SK-N-SH (cell line): ENCODE results near the gene TRIM4. TPM values are rescaled to one million over a fixed set of nuclear protein-coding genes. Genes with fewer than 3 reads are reported as not detected.
"Not testable (repeated sequence)": the region's sequence is repeated elsewhere in the genome, so short reads cannot be mapped to it uniquely, and the experiment has no call there.

ENCODE experiments used
- CTCF ChIA-PET: fragments of 300-600, 350-600 bp; formaldehyde crosslinking; extraction: SDS; loops from one replicate; lab custom pipeline; 2021; lab: Yijun Ruan, JAX
- POLR2A ChIA-PET: fragments of 350-600 bp; sonication (Branson Sonifier 250); formaldehyde crosslinking; extraction: SDS; loops from one replicate; lab custom pipeline; 2020; ENCODE audit warnings: antibody characterized with exemption, inconsistent platforms; lab: Yijun Ruan, JAX
- DNase-seq: peaks from one replicate; pipeline ENCODE4 v3.0.0; 2012
- H2AFZ ChIP-seq: fragments of 200-600 bp; sonication (generic); 2 replicates; pipeline ENCODE4 v1.8.1; 2016; ENCODE audit warnings: antibody characterized with exemption, mild to moderate bottlenecking, low read depth
- H3F3A ChIP-seq: fragments of 200-600 bp; sonication (generic); replicated peaks from 2 replicates; pipeline ENCODE3; 2016; ENCODE audit warnings: antibody characterized with exemption, mild to moderate bottlenecking; ENCODE audit not compliant: insufficient read depth
- H3K27ac ChIP-seq, 2 experiments: fragments of 200-500 bp in 1 of 2; fragments of 200-600 bp in 1 of 2; sonication (Bioruptor generic) in 1 of 2; sonication (generic), shearing (Covaris generic) in 1 of 2; 2 replicates each; pipeline versions ENCODE4 v1.5.1 to v1.6.1; 2014 to 2016; ENCODE audit warnings: low read depth in 2 of 2, inconsistent platforms in 1 of 2, low read length in 1 of 2, mild to moderate bottlenecking in 1 of 2, mixed read lengths in 1 of 2
- H3K27me3 ChIP-seq: fragments of 200-600 bp; sonication (generic), shearing (Covaris generic); 2 replicates; pipeline ENCODE4 v1.6.1; 2016; ENCODE audit warnings: mixed run types; ENCODE audit not compliant: insufficient read depth
- H3K36me3 ChIP-seq, 2 experiments: fragments of 200-500 bp in 1 of 2; fragments of 200-600 bp in 1 of 2; sonication (Bioruptor generic) in 1 of 2; sonication (generic) in 1 of 2; replicated peaks in 1 of 2; 2 replicates each; pipeline versions ENCODE3 to v1.5.1; 2014 to 2016; ENCODE audit warnings: low read length in 1 of 2, mild to moderate bottlenecking in 1 of 2; ENCODE audit not compliant: insufficient read depth in 2 of 2, control insufficient read depth in 1 of 2
- H3K4me1 ChIP-seq, 2 experiments: fragments of 200-500 bp in 1 of 2; fragments of 200-600 bp in 1 of 2; sonication (Bioruptor generic) in 1 of 2; sonication (generic), shearing (Covaris generic) in 1 of 2; 2 replicates each; pipeline versions ENCODE4 v1.5.1 to v1.6.1; 2014 to 2016; ENCODE audit warnings: low read depth in 1 of 2, low read length in 1 of 2, mixed run types in 1 of 2; ENCODE audit not compliant: insufficient read depth in 2 of 2, control insufficient read depth in 1 of 2
- H3K4me2 ChIP-seq: fragments of 200-600 bp; sonication (generic), shearing (Covaris generic); 2 replicates; pipeline ENCODE4 v1.6.1; 2017; ENCODE audit warnings: mixed run types
- H3K4me3 ChIP-seq, 2 experiments: fragments of 200-500 bp in 1 of 2; fragments of 200-600 bp in 1 of 2; sonication (Bioruptor generic) in 1 of 2; sonication (generic), shearing (Covaris generic) in 1 of 2; 2 replicates each; pipeline versions ENCODE4 v1.5.1 to v1.8.1; 2014 to 2016; ENCODE audit warnings: low read depth in 2 of 2, inconsistent platforms in 1 of 2, low read length in 1 of 2, mild to moderate bottlenecking in 1 of 2, mixed read lengths in 1 of 2, moderate library complexity in 1 of 2
- H3K79me2 ChIP-seq: fragments of 200-600 bp; sonication (generic); 2 replicates; pipeline ENCODE4 v1.8.1; 2017; ENCODE audit warnings: mild to moderate bottlenecking; ENCODE audit not compliant: insufficient read depth
- H3K9ac ChIP-seq: fragments of 200-600 bp; sonication (generic); 2 replicates; pipeline ENCODE4 v1.6.1; 2017; ENCODE audit warnings: mixed run types
- H3K9me2 ChIP-seq: fragments of 200-600 bp; sonication (generic); 2 replicates; pipeline ENCODE4 v1.6.1; 2017; ENCODE audit warnings: mixed run types
- H3K9me3 ChIP-seq: fragments of 200-600 bp; sonication (generic); 2 replicates; pipeline ENCODE4 v1.6.1; 2017; ENCODE audit warnings: mixed run types, mild to moderate bottlenecking, moderate library complexity
- H4K20me1 ChIP-seq: fragments of 200-600 bp; sonication (generic); 2 replicates; pipeline ENCODE4 v1.6.1; 2017; ENCODE audit warnings: mild to moderate bottlenecking, mixed run types; ENCODE audit not compliant: insufficient read depth
- EZH2phosphoT487 ChIP-seq: fragments of 200-600 bp; sonication (generic); IDR thresholded peaks from 2 replicates; pipeline ENCODE4 v1.6.1; 2017; ENCODE audit warnings: low read depth, mixed run types, mild to moderate bottlenecking, antibody characterized with exemption, moderate library complexity, borderline replicate concordance
- FOXJ3 ChIP-seq: sonication (generic); formaldehyde crosslinking; IDR thresholded peaks from 2 replicates; pipeline ENCODE4 v1.5.1; 2020; ENCODE audit warnings: mild to moderate bottlenecking, missing genetic modification reagents
- GABPA ChIP-seq: IDR thresholded peaks from 2 replicates; pipeline ENCODE4 v1.4.0; 2012; ENCODE audit warnings: low read depth, mild to moderate bottlenecking
- JUND ChIP-seq: IDR thresholded peaks from 2 replicates; pipeline ENCODE4 v1.4.0; 2012
- MXI1 ChIP-seq: IDR thresholded peaks from 2 replicates; pipeline ENCODE4 v1.6.1; 2012; ENCODE audit warnings: mild to moderate bottlenecking, low read depth, low read length, improper control_type of control experiment
- NFIC ChIP-seq: IDR thresholded peaks from 2 replicates; pipeline ENCODE4 v1.4.0; 2012; ENCODE audit warnings: borderline replicate concordance
- NRF1 ChIP-seq: IDR thresholded peaks from 2 replicates; pipeline ENCODE4 v1.6.1; 2012; ENCODE audit warnings: low read depth, mild to moderate bottlenecking, low read length
- RCOR1 ChIP-seq: fragments of 150-350 bp; IDR thresholded peaks from 2 replicates; pipeline ENCODE4 v1.6.1; 2017; ENCODE audit warnings: antibody characterized with exemption, low read length
- SMC3 ChIP-seq: IDR thresholded peaks from 2 replicates; pipeline ENCODE4 v1.6.1; 2012; ENCODE audit warnings: low read depth, low read length, improper control_type of control experiment
- TCF12 ChIP-seq: IDR thresholded peaks from 2 replicates; pipeline ENCODE4 v1.4.0; 2012
- YY1 ChIP-seq: IDR thresholded peaks from 2 replicates; pipeline ENCODE4 v1.4.0; 2012; ENCODE audit warnings: low read depth, mild to moderate bottlenecking
- WGBS: methylation state at CpG from one replicate; pipeline ENCODE4 v1.1.6; 2017; ENCODE audit warnings: low lambda C conversion rate; 5-methylcytosine and 5-hydroxymethylcytosine counted together
- polyA plus RNA-seq, 3 experiments: library from polyadenylated mRNA; depleted of rRNA; stranded (reverse); fragments of >200 nt; gene quantifications; 2 replicates each; pipeline ENCODE4 v1.2.3, GENCODE V29; 2012
- TF ChIP-seq, protein P1 (sequence below): IDR thresholded peaks from 2 replicates; pipeline ENCODE4 v1.4.0; 2012; ENCODE audit warnings: low read depth
- TF ChIP-seq, protein P2 (sequence below): IDR thresholded peaks from 2 replicates; pipeline ENCODE4 v1.4.0; 2012; ENCODE audit warnings: low read depth, borderline replicate concordance

Gene TRIM4
- polyA plus RNA-seq, 1 of the 3 experiments (the other 2 are of a cell fraction), result 6.6 TPM

DNA sequence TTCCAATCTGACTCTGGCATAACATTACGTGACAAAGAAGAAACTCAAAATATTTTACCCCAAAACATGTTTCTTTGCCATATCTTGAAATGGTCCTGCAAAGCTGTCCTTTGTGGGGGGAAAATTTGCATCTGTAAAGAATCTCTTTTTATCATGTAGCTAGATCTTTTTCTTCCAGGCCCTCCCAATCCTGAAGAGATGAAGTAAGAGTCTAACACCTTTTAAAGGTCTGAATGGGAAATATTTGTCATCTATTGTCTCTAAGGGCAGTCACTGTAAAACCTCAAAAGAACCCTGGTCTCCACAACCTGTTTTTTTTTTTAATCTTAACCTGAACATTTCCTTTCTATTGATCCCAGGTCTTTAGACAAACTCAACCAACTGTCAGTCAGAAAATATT is 51.1 kb downstream of the TRIM4 start:
- Histone ChIP-seq H3K9me3 (no peaks in the 10 kb centered on the region; the same call in 1 of the 2 replicates), H3F3A (no peaks in the 10 kb centered on the region), H3K27ac (no peak overlapping the region), H3K9ac (no peak overlapping the region), H3K36me3 (no peaks in the 10 kb centered on the region), H3K79me2 (no peaks in the 10 kb centered on the region), H4K20me1 (no peaks in the 10 kb centered on the region), H3K4me1 (no peaks in the 10 kb centered on the region), H3K4me3 (no peak overlapping the region), H2AFZ (no peak overlapping the region), H3K9me2 (0 out of 2 replicates have a peak, but pooled peaks cover 3% of the 10 kb centered on the region), H3K27me3 (peaks cover 5% of the 10 kb centered on the region; the same call in 1 of the 2 replicates), H3K4me2 (no peak overlapping the region)
- DNase-seq, result no peak
- POLR2A ChIA-PET, result no interaction called here
- 7% methylated on average over 1 of the region's 1 CpG for WGBS
- CTCF ChIA-PET, result no interaction called here
- TF ChIP-seq SMC3 (no peak), YY1 (no peak), MXI1 (no peak), FOXJ3 (CRISPR knock-in tag) (no peak), NRF1 (no peak), GABPA (no peak), TCF12 (no peak)

- H3K27ac ChIP-seq, H4K20me1 ChIP-seq, H3F3A ChIP-seq, H3K4me3 ChIP-seq, H3K36me3 ChIP-seq, H3K4me2 ChIP-seq, CTCF ChIA-PET, H3K9me2 ChIP-seq, H3K79me2 ChIP-seq, H2AFZ ChIP-seq, H3K4me1 ChIP-seq, H3K9me3 ChIP-seq, POLR2A ChIA-PET, H3K27me3 ChIP-seq, H3K9ac ChIP-seq, DNase-seq: not testable (repeated sequence)
- WGBS, result 13% methylated on average over 2 of the region's 2 CpGs
These were observed 51.9 kb downstream of the TRIM4 start for GRCh38 chr7:99867477-99867876.

- Histone ChIP-seq H3K36me3 (no peaks in the 10 kb centered on the region), H3F3A (no peaks in the 10 kb centered on the region), H3K4me1 (peaks cover 0 to 5% of the 10 kb centered on the region in 2 experiments; a peak in 1 of 4 replicates), H4K20me1 (no peaks in the 10 kb centered on the region), H3K9ac (no peak overlapping the region), H3K79me2 (no peaks in the 10 kb centered on the region), H3K9me2 (0 out of 2 replicates have a peak, but pooled peaks cover 3% of the 10 kb centered on the region), H3K9me3 (no peaks in the 10 kb centered on the region; the same call in 1 of the 2 replicates), H3K4me3 (no peak overlapping the region), H3K4me2 (no peak overlapping the region), H2AFZ (no peak overlapping the region), H3K27ac (no peak overlapping the region), H3K27me3 (no peaks in the 10 kb centered on the region; the same call in 1 of the 2 replicates)
- TF ChIP-seq JUND, result no peak
- TF ChIP-seq EZH2phosphoT487, result no peak
- TF ChIP-seq, protein P1, sequence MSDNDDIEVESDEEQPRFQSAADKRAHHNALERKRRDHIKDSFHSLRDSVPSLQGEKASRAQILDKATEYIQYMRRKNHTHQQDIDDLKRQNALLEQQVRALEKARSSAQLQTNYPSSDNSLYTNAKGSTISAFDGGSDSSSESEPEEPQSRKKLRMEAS, result no peak
- TF ChIP-seq, protein P2, sequence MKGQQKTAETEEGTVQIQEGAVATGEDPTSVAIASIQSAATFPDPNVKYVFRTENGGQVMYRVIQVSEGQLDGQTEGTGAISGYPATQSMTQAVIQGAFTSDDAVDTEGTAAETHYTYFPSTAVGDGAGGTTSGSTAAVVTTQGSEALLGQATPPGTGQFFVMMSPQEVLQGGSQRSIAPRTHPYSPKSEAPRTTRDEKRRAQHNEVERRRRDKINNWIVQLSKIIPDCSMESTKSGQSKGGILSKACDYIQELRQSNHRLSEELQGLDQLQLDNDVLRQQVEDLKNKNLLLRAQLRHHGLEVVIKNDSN, result no peak
- no peak for TF ChIP-seq YY1
- TF ChIP-seq RCOR1, result no peak
- TF ChIP-seq NFIC, result no peak
- 0% methylated on average over 2 of the region's 2 CpGs for WGBS
- CTCF ChIA-PET, result interaction anchor here (1.3 kb wide), 1 partner anchor 49 kb away, joined by 5 read pairs; no protein-coding TSS in a partner anchor
- no peak for DNase-seq
- POLR2A ChIA-PET, result no interaction called here
These were observed 55.4 kb downstream of the TRIM4 start for GRCh38 chr7:99863847-99864440.
